Stomach (tissue), 9 donors: ENCODE results near the gene PADI3. TPM values are rescaled to one million over a fixed set of nuclear protein-coding genes. Genes with fewer than 3 reads are reported as not detected.

Experiments used
- DNase-seq, 2 donors: peaks; one replicate each; pipeline versions ENCODE4 v3.0.0 to v3.0.0-alpha.2; 2013 to 2019
- H3K27ac ChIP-seq, 5 donors: fragments of 200-600 bp in 4 of 5; sonication (generic) in 4 of 5; one replicate each; pipeline ENCODE4 v1.5.1; 2013 to 2019; ENCODE audit warnings: mild to moderate bottlenecking in 1 of 5, moderate library complexity in 1 of 5
- H3K27me3 ChIP-seq, 3 donors: fragments of 200-600 bp; sonication (generic); one replicate each; pipeline ENCODE4 v1.5.1; 2017 to 2019; ENCODE audit warnings: mixed run types in 1 of 3
- H3K36me3 ChIP-seq, 4 donors: fragments of 200-600 bp; sonication (generic); 1 replicate in 3 of 4; 2 replicates in 1 of 4; pipeline ENCODE4 v1.5.1; 2016 to 2019
- H3K4me1 ChIP-seq, 4 donors: fragments of 200-600 bp; sonication (generic); one replicate each; pipeline ENCODE4 v1.5.1; 2016 to 2019
- H3K4me3 ChIP-seq, 4 donors: fragments of 200-600 bp; sonication (generic) in 3 of 4; one replicate each; pipeline ENCODE4 v1.5.1; 2016 to 2019; ENCODE audit warnings: mild to moderate bottlenecking in 1 of 4
- H3K9me3 ChIP-seq, 4 donors: fragments of 200-600 bp; sonication (generic); one replicate each; pipeline ENCODE4 v1.5.1; 2016 to 2019
- EP300 ChIP-seq: sonication (generic); formaldehyde crosslinking; IDR thresholded peaks from one replicate; pipeline ENCODE4 v1.6.1; 2017; ENCODE audit warnings: antibody characterized with exemption
- POLR2A ChIP-seq, 4 donors: fragments of 450-650 bp; IDR thresholded peaks; one replicate each; pipeline ENCODE4 v1.6.1; 2016; ENCODE audit warnings: antibody characterized with exemption in 4 of 4, control low read depth in 2 of 4, mild to moderate bottlenecking in 1 of 4, moderate library complexity in 1 of 4
- POLR2AphosphoS5 ChIP-seq, 3 donors: sonication (generic); formaldehyde crosslinking; IDR thresholded peaks; one replicate each; pipeline ENCODE4 v1.6.1; 2016; ENCODE audit warnings: antibody characterized with exemption in 3 of 3
- WGBS, 5 donors: extraction: QIAGEN DNeasy Blood & Tissue Kit in 3 of 5; methylation state at CpG; one replicate each; pipeline versions ENCODE4 v1.1.5 to v1.1.7; 2013 to 2018; 5-methylcytosine and 5-hydroxymethylcytosine counted together
- intact Hi-C: fragments of 100-400 bp; cut with DNase I; formaldehyde crosslinking; loops from one replicate; pipeline ENCODE4 v1.15.1; 2023; ENCODE audit warnings: low total_unique reads
- polyA plus RNA-seq, 3 donors: library from polyadenylated mRNA; stranded (reverse); fragments of 200-250 nt; gene quantifications; one replicate each; pipeline ENCODE4 v1.2.3, GENCODE V29; 2013
- total RNA-seq, 5 donors: library from RNA; depleted of rRNA; stranded (reverse); fragments of >200 nt; gene quantifications; one replicate each; pipeline versions ENCODE4 v1.1.0 to v1.2.3, GENCODE V29; 2014 to 2016
- TF ChIP-seq, protein P1 (sequence below), 7 experiments: fragments of 450-650 bp in 4 of 7; fragments of 200-600 bp in 3 of 7; sonication (generic) in 3 of 7; IDR thresholded peaks; one replicate each; pipeline ENCODE4 v1.5.1; 2016 to 2019; ENCODE audit warnings: antibody characterized with exemption in 7 of 7, control low read depth in 2 of 7, mild to moderate bottlenecking in 1 of 7
- donor health status: healthy with polysubstance abuse.
- donor health status: Bipolar disorder and iron deficiency.
- donor health status: healthy.

Gene PADI3
- total and polyA plus RNA-seq, 8 donors = 5.4 TPM; not detected in 7

DNA sequence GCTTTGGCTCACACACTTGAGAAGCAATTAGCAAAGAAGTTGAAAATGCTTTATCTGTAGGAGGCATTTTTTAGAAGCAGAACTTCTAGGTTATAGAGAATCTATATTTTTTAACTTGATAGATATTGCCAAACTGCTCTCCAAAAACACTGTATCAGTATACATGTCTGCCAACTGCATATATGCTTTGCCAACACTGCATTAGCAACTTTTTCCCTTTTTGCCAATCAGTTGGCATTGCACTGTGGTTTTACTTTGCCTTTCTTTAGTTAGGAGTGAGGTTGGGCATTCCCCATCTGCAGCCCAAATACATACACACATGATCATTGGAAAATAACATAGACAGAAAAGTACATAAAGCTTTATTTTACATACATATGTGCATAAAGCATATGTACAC is 15.0 kb downstream of the PADI3 start:
- H3K27me3 ChIP-seq = peaks cover 0 to 21% (median 0%) of the 10 kb centered on the region in 3 donors
- no peak for DNase-seq
- H3K4me3 ChIP-seq = no peak overlapping the region
- no peak overlapping the region for H3K27ac ChIP-seq
- H3K36me3 ChIP-seq = no peaks in the 10 kb centered on the region
- H3K4me1 ChIP-seq = no peaks in the 10 kb centered on the region
- intact Hi-C loops = no loop called here
- TF ChIP-seq EP300 = no peak
- no peak for TF ChIP-seq POLR2AphosphoS5 (IDR thresholded peaks at IDR 0.05)
- TF ChIP-seq POLR2A (IDR thresholded peaks at IDR 0.05) = no peak
- TF ChIP-seq, protein P1, sequence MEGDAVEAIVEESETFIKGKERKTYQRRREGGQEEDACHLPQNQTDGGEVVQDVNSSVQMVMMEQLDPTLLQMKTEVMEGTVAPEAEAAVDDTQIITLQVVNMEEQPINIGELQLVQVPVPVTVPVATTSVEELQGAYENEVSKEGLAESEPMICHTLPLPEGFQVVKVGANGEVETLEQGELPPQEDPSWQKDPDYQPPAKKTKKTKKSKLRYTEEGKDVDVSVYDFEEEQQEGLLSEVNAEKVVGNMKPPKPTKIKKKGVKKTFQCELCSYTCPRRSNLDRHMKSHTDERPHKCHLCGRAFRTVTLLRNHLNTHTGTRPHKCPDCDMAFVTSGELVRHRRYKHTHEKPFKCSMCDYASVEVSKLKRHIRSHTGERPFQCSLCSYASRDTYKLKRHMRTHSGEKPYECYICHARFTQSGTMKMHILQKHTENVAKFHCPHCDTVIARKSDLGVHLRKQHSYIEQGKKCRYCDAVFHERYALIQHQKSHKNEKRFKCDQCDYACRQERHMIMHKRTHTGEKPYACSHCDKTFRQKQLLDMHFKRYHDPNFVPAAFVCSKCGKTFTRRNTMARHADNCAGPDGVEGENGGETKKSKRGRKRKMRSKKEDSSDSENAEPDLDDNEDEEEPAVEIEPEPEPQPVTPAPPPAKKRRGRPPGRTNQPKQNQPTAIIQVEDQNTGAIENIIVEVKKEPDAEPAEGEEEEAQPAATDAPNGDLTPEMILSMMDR (IDR thresholded peaks at IDR 0.05) = no peak
- peaks cover 0 to 4% (median 0%) of the 10 kb centered on the region in 4 donors for H3K9me3 ChIP-seq

DNA sequence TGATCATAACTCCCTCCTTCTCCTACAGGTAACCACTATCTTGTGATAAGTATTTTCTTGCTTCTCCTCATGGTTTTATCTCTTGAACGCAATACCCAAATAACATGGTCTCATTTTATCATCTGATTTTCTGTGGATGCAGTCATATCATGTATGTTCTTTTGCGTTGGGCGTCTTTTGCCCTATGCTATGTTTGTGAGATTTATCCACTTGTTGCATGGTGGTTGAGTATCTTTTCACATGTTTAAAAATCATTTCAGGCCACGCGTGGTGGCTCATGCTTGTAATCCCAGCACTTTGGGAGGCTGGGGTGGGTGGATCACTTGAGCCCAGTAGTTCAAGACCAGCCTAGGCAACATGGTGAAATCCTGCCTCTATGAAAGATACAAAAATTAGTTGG is 15.6 kb downstream of the PADI3 start:
- WGBS, 5 donors = 70 to 92% (median 91%) methylated on average over 5 of the region's 5 CpGs
- Histone ChIP-seq H3K27me3 (peaks cover 0 to 15% (median 0%) of the 10 kb centered on the region in 3 donors), H3K36me3 (no peaks in the 10 kb centered on the region), H3K27ac (no peak overlapping the region), H3K4me1 (no peaks in the 10 kb centered on the region), H3K4me3 (no peak overlapping the region), H3K9me3 (peaks cover 0 to 4% (median 0%) of the 10 kb centered on the region in 4 donors)
- DNase-seq = no peak
- intact Hi-C loops = no loop called here
- TF ChIP-seq POLR2AphosphoS5 (IDR thresholded peaks at IDR 0.05) = no peak
- no peak for TF ChIP-seq EP300
- no peak for TF ChIP-seq POLR2A (IDR thresholded peaks at IDR 0.05)
- TF ChIP-seq, protein P1 (IDR thresholded peaks at IDR 0.05) = no peak

DNA sequence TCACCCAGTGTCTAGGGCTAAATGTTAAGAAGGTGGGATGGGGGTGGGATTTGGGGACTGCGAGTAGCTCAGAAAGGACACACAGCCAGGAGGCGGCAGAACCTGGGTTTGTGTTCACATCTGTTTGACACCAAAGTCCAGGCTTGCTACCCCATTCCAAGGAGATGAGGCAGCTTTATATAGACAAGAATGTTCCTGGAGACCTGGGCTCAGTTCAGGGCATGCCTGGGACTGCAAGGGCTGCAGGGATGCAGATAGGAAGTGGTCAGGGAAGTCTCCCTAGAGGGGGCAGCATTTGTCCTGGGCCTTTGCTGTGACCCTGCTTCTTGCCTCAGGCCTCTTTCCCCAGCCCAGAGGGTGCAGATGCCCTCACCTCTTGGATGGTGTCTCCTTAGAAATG is 16.3 kb downstream of the PADI3 start:
- no peak for DNase-seq
- H3K9me3 ChIP-seq = peaks cover 0 to 4% (median 0%) of the 10 kb centered on the region in 4 donors

DNA sequence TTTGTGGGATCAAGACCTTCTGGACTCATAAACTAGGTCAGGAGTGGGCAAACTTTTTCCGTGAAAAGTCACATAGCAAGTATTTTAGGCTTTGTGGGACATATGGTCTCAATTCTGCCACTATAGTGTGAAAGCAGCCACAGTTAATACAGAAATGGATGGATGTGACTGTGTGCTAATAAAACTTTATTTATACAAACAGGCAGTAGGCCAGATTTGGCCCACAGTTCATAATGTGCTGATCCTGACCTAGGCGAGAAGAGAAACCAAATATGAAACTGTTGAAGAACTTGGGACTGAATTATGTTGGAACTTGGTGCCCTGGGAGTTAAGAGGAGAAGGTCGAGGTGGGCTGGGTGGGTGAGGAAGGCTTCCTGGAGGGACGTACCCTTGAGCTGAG is 17.1 kb downstream of the PADI3 start:
- Histone ChIP-seq H3K4me3 (no peak overlapping the region), H3K4me1 (no peaks in the 10 kb centered on the region), H3K27me3 (peaks cover 0 to under 1% (median 0%) of the 10 kb centered on the region in 3 donors), H3K36me3 (no peaks in the 10 kb centered on the region), H3K27ac (no peak overlapping the region), H3K9me3 (peaks cover 0 to 4% (median 0%) of the 10 kb centered on the region in 4 donors)
- TF ChIP-seq EP300 (no peak), POLR2A (IDR thresholded peaks at IDR 0.05) (no peak), POLR2AphosphoS5 (IDR thresholded peaks at IDR 0.05) (no peak)
- TF ChIP-seq, protein P1 (IDR thresholded peaks at IDR 0.05) = no peak
- 73 to 88% (median 78%) methylated on average over 4 of the region's 4 CpGs for WGBS, 5 donors
- intact Hi-C loops = no loop called here
- DNase-seq = no peak

More for the DNA sequence above, 16.3 kb downstream of the PADI3 start:
- WGBS, 5 donors = 64 to 81% (median 70%) methylated on average over 2 of the region's 2 CpGs
- intact Hi-C loops = no loop called here
- peaks cover 0 to 8% (median 0%) of the 10 kb centered on the region in 3 donors for H3K27me3 ChIP-seq
- H3K4me1 ChIP-seq = no peaks in the 10 kb centered on the region
- no peak overlapping the region for H3K27ac ChIP-seq
- no peaks in the 10 kb centered on the region for H3K36me3 ChIP-seq
- TF ChIP-seq POLR2A (IDR thresholded peaks at IDR 0.05) = no peak
- no peak for TF ChIP-seq POLR2AphosphoS5 (IDR thresholded peaks at IDR 0.05)
- TF ChIP-seq EP300 = no peak
- TF ChIP-seq, protein P1 (IDR thresholded peaks at IDR 0.05) = no peak
- no peak overlapping the region for H3K4me3 ChIP-seq
